Measurements from ENCODE around the gene IL11.
A peak's percentile ranks its signal among the peaks of the same experiment; 100 is the strongest.

The IL11 gene

DNA sequence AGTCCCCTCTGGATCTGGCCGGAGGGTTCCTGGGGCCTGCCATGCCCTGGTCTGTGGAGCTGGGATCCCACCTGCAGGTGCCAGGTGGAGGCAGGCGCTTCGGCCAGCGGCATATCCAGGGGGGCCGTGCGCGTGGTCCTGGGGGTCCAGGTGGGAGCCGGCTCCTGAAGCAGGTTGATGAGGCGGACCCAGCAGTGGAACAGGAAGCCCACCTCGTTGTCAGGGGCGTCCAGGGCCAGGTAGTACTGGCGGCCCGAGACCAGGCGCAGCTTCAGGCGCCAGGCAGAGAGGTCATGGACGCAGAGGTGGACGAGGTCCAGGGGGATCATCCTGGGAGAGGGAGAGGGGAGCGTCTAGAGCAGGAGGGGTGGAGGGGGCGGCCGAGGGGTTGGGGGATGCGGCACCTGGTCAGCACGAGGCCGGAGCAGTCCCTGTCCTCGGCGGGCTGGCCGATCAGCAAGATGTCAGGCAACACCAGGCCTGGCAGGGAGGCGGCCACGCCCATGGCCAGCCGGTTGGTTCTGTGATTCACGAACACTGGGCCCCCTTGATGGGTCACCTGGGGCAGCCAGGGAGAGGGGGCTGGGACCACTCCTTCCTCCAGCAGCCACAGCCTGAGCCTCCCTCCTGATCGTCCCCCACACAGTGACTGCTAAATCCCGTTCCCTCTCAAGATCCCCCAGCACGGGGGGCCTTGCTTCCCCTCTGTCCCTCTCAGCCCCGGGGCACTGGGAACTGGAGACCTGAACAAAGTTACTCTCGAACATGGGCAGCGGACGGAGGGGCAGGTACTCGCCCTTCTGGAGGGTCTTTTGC, 7.9 kb downstream of the IL11 start:
- no peak for TF ChIP-seq CTCF (IDR thresholded peaks at IDR 0.05; ENCODE audit: unreplicated experiment in 3 of 3)
- Mint-ChIP-seq H3K27me3 (ENCODE audit: low read depth) (peaks cover 17% of the 10 kb centered on the region), H3K36me3 (ENCODE audit: low read depth) (no peaks in the 10 kb centered on the region), H3K27ac (no peak overlapping the region), H3K4me1 (no peaks in the 10 kb centered on the region), H3K9me3 (no peaks in the 10 kb centered on the region), H3K4me3 (no peak overlapping the region)

GRCh38 chr19:55360902-55361301, 9.4 kb downstream of the IL11 start:
- no peaks in the 10 kb centered on the region for H3K4me1 Mint-ChIP-seq

GRCh38 chr19:55358943-55359908, 11.0 kb downstream of the IL11 start:
- Mint-ChIP-seq H3K27me3 (ENCODE audit: low read depth) (peaks cover 39% of the 10 kb centered on the region), H3K4me3 (no peak overlapping the region), H3K9me3 (no peaks in the 10 kb centered on the region), H3K36me3 (ENCODE audit: low read depth) (no peaks in the 10 kb centered on the region), H3K27ac (no peak overlapping the region), H3K4me1 (peaks cover 4% of the 10 kb centered on the region)
- no peak for TF ChIP-seq CTCF (IDR thresholded peaks at IDR 0.05; ENCODE audit: unreplicated experiment in 3 of 3)

More at GRCh38 chr19:55360902-55361301, 9.4 kb downstream of the IL11 start:
- H3K36me3 Mint-ChIP-seq (ENCODE audit: low read depth): no peaks in the 10 kb centered on the region
- no peak for TF ChIP-seq CTCF (IDR thresholded peaks at IDR 0.05; ENCODE audit: unreplicated experiment in 3 of 3)
- H3K4me3 Mint-ChIP-seq: no peak overlapping the region
- no peaks in the 10 kb centered on the region for H3K9me3 Mint-ChIP-seq
- peaks cover 27% of the 10 kb centered on the region for H3K27me3 Mint-ChIP-seq (ENCODE audit: low read depth)
- H3K27ac Mint-ChIP-seq: no peak overlapping the region

DNA sequence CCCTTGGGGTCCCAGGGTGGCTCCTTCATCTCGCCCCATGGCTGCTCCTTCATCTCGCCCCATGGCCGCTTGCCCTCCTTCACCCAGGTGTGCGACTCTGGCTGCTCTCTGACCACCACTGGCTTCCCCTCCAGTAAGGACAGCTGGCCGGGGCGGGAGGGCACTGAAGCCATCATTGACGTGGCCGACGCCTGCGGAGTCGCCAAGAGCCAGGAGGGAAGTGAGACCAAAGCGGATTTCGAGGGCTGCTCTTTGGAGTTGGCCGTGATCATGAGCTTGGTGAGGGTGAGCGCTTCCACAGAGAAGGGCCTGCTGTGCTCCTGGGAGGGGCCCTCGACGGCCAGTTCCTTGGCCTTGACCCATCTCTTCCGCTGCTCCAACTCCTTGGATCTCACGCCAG, 11.8 kb downstream of the IL11 start:
- Mint-ChIP-seq H3K27ac (no peak overlapping the region), H3K27me3 (ENCODE audit: low read depth) (peaks cover 46% of the 10 kb centered on the region), H3K9me3 (no peaks in the 10 kb centered on the region), H3K36me3 (ENCODE audit: low read depth) (no peaks in the 10 kb centered on the region), H3K4me3 (no peak overlapping the region), H3K4me1 (peaks cover 4% of the 10 kb centered on the region)
- TF ChIP-seq CTCF (IDR thresholded peaks at IDR 0.05; ENCODE audit: unreplicated experiment in 3 of 3): no peak

GRCh38 chr19:55355213-55355821, 14.9 kb downstream of the IL11 start:
- peaks cover 4% of the 10 kb centered on the region for H3K4me1 Mint-ChIP-seq
- peaks cover 78% of the 10 kb centered on the region for H3K27me3 Mint-ChIP-seq (ENCODE audit: low read depth)
- no peaks in the 10 kb centered on the region for H3K9me3 Mint-ChIP-seq
- no peaks in the 10 kb centered on the region for H3K36me3 Mint-ChIP-seq (ENCODE audit: low read depth)
- no peak for TF ChIP-seq CTCF (IDR thresholded peaks at IDR 0.05; ENCODE audit: unreplicated experiment in 3 of 3)
- peak overlapping the region; percentile 41 to 48 (median 41) for H3K4me3 Mint-ChIP-seq
- H3K27ac Mint-ChIP-seq: peak overlapping the region in 2 of 3 experiments; percentile 44 to 57

All from nephron (organoid).